ENCODE results near the gene ANTXR1. TPM values are rescaled to one million over a fixed set of nuclear protein-coding genes. Genes with fewer than 3 reads are reported as not detected.

ANTXR1 gene
- polyA plus RNA-seq, 4 donors, result 70.5 to 278 (median 108) TPM

- no peak for DNase-seq (ENCODE audit: low read depth in 4 of 4, low spot score in 3 of 4)
Observed at GRCh38 chr2:69296421-69296820, 283.4 kb downstream of the ANTXR1 start.

DNA sequence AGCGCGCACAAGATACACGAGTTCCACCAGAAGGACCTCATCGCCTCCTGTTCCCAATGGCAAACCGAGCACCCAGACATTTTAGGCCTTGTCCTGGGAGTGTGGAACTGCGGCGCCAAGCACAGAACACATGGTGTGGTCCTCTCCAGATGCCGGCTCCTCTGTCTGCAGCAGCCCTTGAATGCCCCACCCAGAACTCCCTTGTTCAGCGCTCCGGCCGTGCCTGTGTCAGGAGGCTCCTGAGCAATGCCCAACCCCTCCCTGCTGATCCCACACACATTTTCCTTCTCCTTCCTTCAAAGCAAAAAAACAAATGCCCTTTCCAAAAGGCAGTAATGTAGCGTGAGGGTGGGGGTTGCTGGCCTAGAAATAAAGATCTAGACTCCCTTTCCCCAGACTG lies 284.2 kb downstream of the ANTXR1 start:
- no peak for DNase-seq (ENCODE audit: low read depth in 4 of 4, low spot score in 3 of 4)

DNA sequence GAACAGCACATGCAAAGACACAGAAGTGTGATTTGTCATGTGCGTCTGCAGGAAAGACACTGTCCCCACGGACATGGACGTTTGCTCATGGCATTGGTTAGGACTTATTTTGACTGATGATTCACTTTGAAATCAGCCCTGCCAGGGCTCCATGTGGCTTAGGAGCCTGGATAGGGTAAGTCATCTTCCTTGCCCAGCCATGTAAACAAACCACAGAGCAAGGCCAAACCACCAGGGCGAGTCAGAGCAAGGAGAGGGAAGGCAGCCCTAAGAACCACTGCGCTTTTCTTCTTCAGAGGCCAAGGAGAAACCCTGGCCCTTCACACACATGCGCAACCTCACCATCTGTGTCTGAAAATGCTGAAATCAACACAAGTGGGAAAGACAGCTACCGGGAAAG lies 285.3 kb downstream of the ANTXR1 start:
- DNase-seq (ENCODE audit: low read depth in 4 of 4, low spot score in 3 of 4), result no peak

DNA sequence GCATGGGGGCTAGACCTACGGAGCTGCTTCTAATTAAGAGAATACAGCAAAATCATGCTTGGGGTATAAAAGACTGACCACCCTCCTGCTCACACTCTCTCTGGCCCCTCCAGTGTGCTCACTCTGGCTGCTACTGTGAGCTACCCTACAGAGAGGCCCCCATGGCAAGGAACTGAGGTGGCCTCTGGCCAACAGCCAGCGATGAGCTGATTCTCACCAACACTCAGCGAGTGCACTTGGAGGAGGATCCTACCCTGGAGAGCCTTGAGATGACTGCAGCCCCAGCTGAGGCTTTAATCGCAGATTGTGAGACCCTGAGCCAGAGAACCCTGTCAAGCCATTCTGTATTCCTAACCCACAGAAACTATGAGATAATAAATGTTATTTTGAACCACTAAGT lies 285.9 kb downstream of the ANTXR1 start:
- no peak for DNase-seq (ENCODE audit: low read depth in 4 of 4, low spot score in 3 of 4)

Other genes starting within 250 kb of the ANTXR1 start
- not detected for gene BMP10, start 141.8 kb upstream of the ANTXR1 start, polyA plus RNA-seq (ENCODE audit: insufficient read length in 4 of 4)
- not detected for gene GKN2, start 60.3 kb upstream of the ANTXR1 start, polyA plus RNA-seq (ENCODE audit: insufficient read length in 4 of 4)
- gene GKN1, start 38.5 kb upstream of the ANTXR1 start, polyA plus RNA-seq (ENCODE audit: insufficient read length in 4 of 4), result not detected